ENCODE measurements around the gene APOL5.

Gene APOL5

GRCh38 chr22:35761037-35761436 is 43.4 kb downstream of the APOL5 start:
- H3K4me1 ChIP-seq (ENCODE audit: insufficient read depth, low read length), result no peaks in the 10 kb centered on the region
- no peak overlapping the region for H3K27ac ChIP-seq (ENCODE audit: low read depth, low read length)
- H3K27me3 ChIP-seq (ENCODE audit: insufficient read depth, low read length), result no peaks in the 10 kb centered on the region
- H3K9me3 ChIP-seq (ENCODE audit: insufficient read depth, low read depth, low read length), result no peaks in the 10 kb centered on the region
- 100% methylated on average over 1 of the region's 1 CpG for WGBS
- H3K36me3 ChIP-seq (ENCODE audit: insufficient read depth, low read length), result peaks cover 63% of the 10 kb centered on the region
- no peak overlapping the region for H3K4me3 ChIP-seq (ENCODE audit: low read length)
- no peak overlapping the region for H3K9ac ChIP-seq (ENCODE audit: low read depth, low read length)

GRCh38 chr22:35766654-35767580 is 49.2 kb downstream of the APOL5 start:
- H3K36me3 ChIP-seq (ENCODE audit: insufficient read depth, low read length), result 0 out of 2 replicates have a peak, but pooled peaks cover 5% of the 10 kb centered on the region
- peak overlapping the region; percentile 48; the same call in 1 of the 2 replicates for H3K27ac ChIP-seq (ENCODE audit: low read depth, low read length)
- no peak overlapping the region; the same call in 1 of the 2 replicates for H3K4me3 ChIP-seq (ENCODE audit: low read length)
- peaks cover 17% of the 10 kb centered on the region for H3K4me1 ChIP-seq (ENCODE audit: insufficient read depth, low read length)
- no peaks in the 10 kb centered on the region for H3K27me3 ChIP-seq (ENCODE audit: insufficient read depth, low read length)
- no peak overlapping the region for H3K9ac ChIP-seq (ENCODE audit: low read depth, low read length)
- H3K9me3 ChIP-seq (ENCODE audit: insufficient read depth, low read depth, low read length), result no peaks in the 10 kb centered on the region
- WGBS, result 80% methylated on average over 9 of the region's 10 CpGs

- H3K4me1 ChIP-seq (ENCODE audit: insufficient read depth, low read length), result peaks cover 17% of the 10 kb centered on the region
- H3K27me3 ChIP-seq (ENCODE audit: insufficient read depth, low read length), result no peaks in the 10 kb centered on the region
- no peak overlapping the region for H3K4me3 ChIP-seq (ENCODE audit: low read length)
- no peak overlapping the region for H3K27ac ChIP-seq (ENCODE audit: low read depth, low read length)
- 0 out of 2 replicates have a peak, but pooled peaks cover 4% of the 10 kb centered on the region for H3K36me3 ChIP-seq (ENCODE audit: insufficient read depth, low read length)
- no peaks in the 10 kb centered on the region for H3K9me3 ChIP-seq (ENCODE audit: insufficient read depth, low read depth, low read length)
- no peak overlapping the region for H3K9ac ChIP-seq (ENCODE audit: low read depth, low read length)
These were observed 52.3 kb downstream of the APOL5 start for GRCh38 chr22:35769974-35770373.

- WGBS, result 89% methylated on average over 2 of the region's 2 CpGs
- H3K27ac ChIP-seq (ENCODE audit: low read depth, low read length), result peak overlapping the region; percentile 9; the same call in 1 of the 2 replicates
These were observed 57.7 kb downstream of the APOL5 start for GRCh38 chr22:35775339-35775738.

GRCh38 chr22:35777335-35777975 is 59.8 kb downstream of the APOL5 start:
- Histone ChIP-seq H3K9ac (ENCODE audit: low read depth, low read length) (no peak overlapping the region), H3K4me3 (ENCODE audit: low read length) (no peak overlapping the region), H3K27ac (ENCODE audit: low read depth, low read length) (no peak overlapping the region), H3K4me1 (ENCODE audit: insufficient read depth, low read length) (peaks cover 12% of the 10 kb centered on the region), H3K27me3 (ENCODE audit: insufficient read depth, low read length) (no peaks in the 10 kb centered on the region), H3K36me3 (ENCODE audit: insufficient read depth, low read length) (peaks cover 20% of the 10 kb centered on the region), H3K9me3 (ENCODE audit: insufficient read depth, low read depth, low read length) (no peaks in the 10 kb centered on the region)
- 82% methylated on average over 3 of the region's 4 CpGs for WGBS

More at GRCh38 chr22:35775339-35775738, 57.7 kb downstream of the APOL5 start:
- Histone ChIP-seq H3K27me3 (ENCODE audit: insufficient read depth, low read length) (no peaks in the 10 kb centered on the region), H3K9me3 (ENCODE audit: insufficient read depth, low read depth, low read length) (no peaks in the 10 kb centered on the region), H3K36me3 (ENCODE audit: insufficient read depth, low read length) (peaks cover 5% of the 10 kb centered on the region; the same call in 1 of the 2 replicates), H3K4me1 (ENCODE audit: insufficient read depth, low read length) (peaks cover 10% of the 10 kb centered on the region), H3K9ac (ENCODE audit: low read depth, low read length) (no peak overlapping the region), H3K4me3 (ENCODE audit: low read length) (no peak overlapping the region)
